GM19467 (cell line): ENCODE results near the gene MAP3K20.
"Not testable (repeated sequence)": the region's sequence is repeated elsewhere in the genome, so short reads cannot be mapped to it uniquely, and the experiment has no call there.

Experiments
- ATAC-seq: cut with Tn5 transposase; IDR thresholded peaks from one replicate; pipeline ENCODE4 v1.9.1; 2021; ENCODE audit warnings: mild to moderate bottlenecking, moderate library complexity; ENCODE audit not compliant: unreplicated experiment

Gene MAP3K20

GRCh38 chr2:173075781-173076580 lies at the start of gene MAP3K20:
MAP3K20 (plus strand) TSS chr2:173075846; CDS start chr2:173091032, 15,186 bp downstream.
- peak; percentile 65 for ATAC-seq

- ATAC-seq = no peak
Observed at GRCh38 chr2:173026479-173026878, 49.2 kb upstream of the MAP3K20 start.

- ATAC-seq = no peak
Observed at GRCh38 chr2:173027181-173028128, 48.2 kb upstream of the MAP3K20 start.

- no peak for ATAC-seq
Observed at GRCh38 chr2:173028141-173028540, 47.5 kb upstream of the MAP3K20 start.

- no peak for ATAC-seq
Observed at GRCh38 chr2:173028671-173029070, 47.0 kb upstream of the MAP3K20 start.

GRCh38 chr2:173030561-173031490 lies 44.8 kb upstream of the MAP3K20 start:
- no peak for ATAC-seq

GRCh38 chr2:173032032-173032431 lies 43.6 kb upstream of the MAP3K20 start:
- no peak for ATAC-seq

GRCh38 chr2:173033084-173033483 lies 42.6 kb upstream of the MAP3K20 start:
- ATAC-seq = no peak

GRCh38 chr2:173034143-173034542 lies 41.5 kb upstream of the MAP3K20 start:
- ATAC-seq = no peak

GRCh38 chr2:173037245-173038120 lies 38.2 kb upstream of the MAP3K20 start:
- ATAC-seq = no peak

GRCh38 chr2:173038257-173038656 lies 37.4 kb upstream of the MAP3K20 start:
- ATAC-seq = not testable (repeated sequence)

GRCh38 chr2:173040729-173041128 lies 34.9 kb upstream of the MAP3K20 start:
- ATAC-seq = no peak

- no peak for ATAC-seq
Observed at GRCh38 chr2:173043476-173043875, 32.2 kb upstream of the MAP3K20 start.

- ATAC-seq = no peak
Observed at GRCh38 chr2:173043897-173044519, 31.6 kb upstream of the MAP3K20 start.

GRCh38 chr2:173044686-173045085 lies 31.0 kb upstream of the MAP3K20 start:
- no peak for ATAC-seq

- no peak for ATAC-seq
Observed at GRCh38 chr2:173045181-173045580, 30.5 kb upstream of the MAP3K20 start.

GRCh38 chr2:173048522-173048896 lies 27.1 kb upstream of the MAP3K20 start:
- peak; percentile 5 for ATAC-seq

GRCh38 chr2:173048897-173049661 lies 26.6 kb upstream of the MAP3K20 start:
- ATAC-seq = peak; percentile 83
